NOMO-1 treated with dmso at 0.1 percent for 144 hours (cell line): ENCODE results near the gene PRIMA1.

Experiments
- DNase-seq: peaks from one replicate; lab custom pipeline; 2025; ENCODE audit not compliant: unreplicated experiment; lab: John Stamatoyannopoulos, UW

Gene PRIMA1

DNA sequence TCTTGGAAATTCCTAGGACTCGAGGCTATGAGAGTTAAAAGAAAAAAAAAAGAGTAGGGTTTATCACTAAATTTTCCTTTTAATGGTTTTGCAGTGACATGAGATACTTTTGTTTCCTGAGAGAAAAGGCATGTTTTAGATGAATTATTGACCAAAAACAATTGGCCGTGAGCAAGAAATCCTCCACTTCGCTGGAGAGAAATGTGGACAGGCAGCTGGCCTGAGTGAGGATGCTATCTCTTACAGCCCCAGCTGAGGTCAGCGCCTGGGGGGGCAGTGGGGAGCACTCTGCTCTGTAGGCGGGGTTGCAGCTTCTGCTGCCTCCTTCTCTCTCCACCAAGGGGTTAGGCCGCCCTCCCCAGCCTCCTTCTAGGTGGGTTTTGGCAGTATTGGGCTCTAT lies 54.7 kb downstream of the PRIMA1 start:
- DNase-seq, result no peak

DNA sequence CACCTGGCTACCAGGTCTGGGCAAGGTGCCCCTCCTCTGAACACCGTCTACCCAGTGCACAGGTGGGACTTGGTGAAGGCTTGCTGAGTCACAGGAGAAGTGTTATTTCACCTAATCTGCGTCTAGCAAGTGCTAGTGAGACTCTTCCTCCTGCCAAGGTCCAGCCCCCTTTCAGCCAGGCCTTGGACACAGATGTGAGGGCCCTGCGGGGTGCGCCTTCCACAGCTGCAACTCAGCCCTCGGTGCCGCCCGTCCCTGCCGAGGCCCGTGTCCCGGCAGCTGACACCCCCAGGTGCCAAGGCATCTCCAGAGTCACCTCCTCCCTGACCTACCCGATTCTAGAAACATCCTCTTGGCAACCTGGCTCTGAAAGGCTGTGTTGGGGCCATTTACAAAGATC lies 55.1 kb downstream of the PRIMA1 start:
- no peak for DNase-seq

DNA sequence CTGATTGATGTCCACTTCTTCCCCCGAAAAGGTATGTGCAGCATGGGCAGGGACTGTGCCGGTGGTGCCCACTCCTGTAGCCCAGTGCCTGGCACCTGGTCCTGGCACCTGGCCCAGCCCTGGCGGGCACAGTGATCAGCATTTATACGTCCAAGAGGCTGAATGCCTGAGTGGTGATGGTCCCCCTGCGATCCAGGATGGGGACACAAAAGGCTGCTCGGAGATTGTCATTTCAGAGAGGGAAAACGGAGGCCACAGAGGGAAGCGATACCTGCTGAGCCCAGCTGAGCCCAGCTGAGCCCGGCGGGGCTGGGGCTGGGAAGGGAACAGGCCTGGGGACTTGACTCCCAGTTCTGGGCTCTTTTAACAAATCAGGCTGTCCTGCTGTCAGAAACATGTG lies 55.8 kb downstream of the PRIMA1 start:
- no peak for DNase-seq

DNA sequence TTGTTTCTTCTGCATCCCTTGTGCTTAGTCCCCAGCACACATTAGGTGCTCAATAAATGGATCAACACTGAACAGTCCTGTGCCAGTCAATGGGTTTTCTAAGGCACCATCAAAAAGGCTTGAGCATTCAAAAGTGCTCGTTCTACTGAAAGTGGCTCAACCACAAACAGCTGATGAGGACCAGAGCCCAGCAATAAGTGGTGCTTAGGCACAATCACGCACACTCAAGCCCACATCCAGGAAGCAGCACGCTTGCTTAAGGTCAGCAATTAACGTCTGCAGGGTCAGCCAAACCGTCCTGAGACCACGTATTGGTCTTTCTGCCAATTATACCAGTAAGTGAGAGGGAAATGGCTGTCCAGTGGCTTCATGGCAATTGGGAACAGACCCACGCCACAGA lies 56.5 kb downstream of the PRIMA1 start:
- no peak for DNase-seq

DNA sequence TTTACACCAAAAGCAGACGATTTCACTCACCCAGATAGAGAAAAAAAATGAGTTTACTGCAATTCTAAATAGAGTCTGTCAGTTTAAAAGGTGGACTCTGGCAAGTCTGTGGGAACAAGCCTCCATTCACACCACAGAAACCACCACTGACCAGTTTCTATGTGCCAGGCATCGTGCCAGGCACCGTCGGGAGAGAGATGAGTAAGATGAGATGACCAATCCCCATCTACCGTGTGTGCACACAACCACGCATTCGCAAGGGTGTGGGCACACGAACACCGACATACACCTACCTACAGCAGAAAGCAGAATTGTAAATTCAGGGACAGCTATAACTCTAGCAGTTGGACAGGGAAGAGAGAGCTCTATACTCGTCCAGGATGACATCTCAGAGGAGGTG lies 58.3 kb downstream of the PRIMA1 start:
- DNase-seq, result no peak

DNA sequence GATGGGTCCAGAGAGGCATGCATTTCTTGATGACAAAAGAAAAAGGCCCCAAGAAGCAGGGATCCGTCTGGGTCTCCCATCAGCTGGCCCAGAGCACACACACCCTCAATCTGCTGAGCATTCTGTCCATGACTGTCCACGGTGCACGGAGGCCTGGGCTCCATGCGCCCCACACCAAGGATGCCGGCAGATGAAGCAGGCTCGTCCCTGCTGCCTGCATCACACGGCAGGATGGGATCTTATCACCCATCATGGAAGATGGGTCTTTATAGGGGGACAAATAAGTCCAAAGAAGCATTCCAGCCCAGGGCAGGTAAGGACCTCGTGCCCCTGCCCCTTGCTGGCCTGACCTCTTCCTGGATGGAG lies 59.7 kb downstream of the PRIMA1 start:
- DNase-seq, result no peak

DNA sequence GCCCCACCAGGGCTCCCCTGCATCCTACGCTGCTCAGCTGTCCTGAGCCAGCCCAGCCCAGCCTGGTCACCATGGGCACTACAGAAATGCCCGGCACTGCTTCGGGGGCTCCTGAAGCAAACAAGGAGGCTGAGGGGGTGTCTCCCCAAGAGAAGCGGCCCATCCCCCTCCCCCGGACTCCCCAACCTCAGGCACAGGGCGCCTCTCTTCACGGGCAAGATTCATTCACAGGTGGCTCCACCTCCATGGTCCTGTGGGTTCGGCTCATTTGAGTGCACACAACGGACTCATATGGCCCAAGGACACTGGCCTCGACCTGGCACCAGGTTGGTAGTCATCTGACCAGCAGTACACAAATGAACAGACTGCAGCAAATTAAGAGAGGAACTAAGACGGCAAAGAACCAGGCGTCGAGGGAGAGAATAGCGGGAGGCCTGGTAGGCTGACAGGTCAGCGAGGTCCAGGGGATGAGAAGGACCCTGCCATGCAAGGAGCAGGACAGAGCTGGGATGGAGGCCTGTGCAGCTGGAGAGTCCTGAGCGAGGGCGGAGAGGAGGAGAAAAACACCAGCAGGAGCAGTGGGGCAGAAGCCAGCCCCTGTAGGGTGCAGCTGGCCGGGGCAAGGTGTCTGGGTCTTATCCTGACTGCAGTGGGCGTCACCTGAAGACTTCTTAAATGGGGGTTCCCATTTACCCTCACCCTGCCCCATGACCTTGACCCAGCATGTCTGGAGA lies 60.2 kb downstream of the PRIMA1 start:
- DNase-seq, result no peak

DNA sequence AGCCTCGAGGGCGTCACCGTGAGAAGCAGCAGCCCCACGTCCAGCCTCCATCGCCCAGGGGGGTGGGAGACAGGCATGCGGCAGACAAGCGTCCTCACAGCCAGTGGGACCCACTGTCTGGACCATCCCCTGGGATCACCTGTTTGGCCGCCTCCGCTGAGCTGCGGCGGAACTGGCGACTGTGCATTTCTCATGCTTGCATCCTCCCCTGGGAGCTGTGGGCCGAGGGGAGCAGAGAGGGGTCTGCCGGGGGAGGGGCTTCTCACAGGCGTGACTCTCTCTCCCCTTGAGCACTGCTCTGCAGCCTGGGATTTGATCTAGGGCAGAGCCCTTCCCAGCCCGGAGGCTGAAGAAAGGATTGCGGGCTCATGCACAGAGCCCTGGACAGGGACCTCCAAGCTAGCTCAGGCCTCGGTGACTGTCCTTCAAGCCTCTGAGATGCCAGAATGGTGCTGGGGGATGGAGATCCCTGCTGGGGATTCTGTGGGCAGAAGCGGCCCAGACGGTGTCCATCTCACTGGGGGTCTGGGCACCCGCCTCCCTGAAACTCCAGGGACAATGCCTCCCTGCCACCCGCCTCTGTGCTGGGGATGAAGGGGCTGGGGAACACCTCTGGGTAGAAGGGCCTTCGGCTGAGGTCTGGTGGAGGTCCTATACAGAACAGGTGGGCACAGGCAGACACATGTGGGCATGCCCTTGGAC lies 61.1 kb downstream of the PRIMA1 start:
- DNase-seq, result no peak

DNA sequence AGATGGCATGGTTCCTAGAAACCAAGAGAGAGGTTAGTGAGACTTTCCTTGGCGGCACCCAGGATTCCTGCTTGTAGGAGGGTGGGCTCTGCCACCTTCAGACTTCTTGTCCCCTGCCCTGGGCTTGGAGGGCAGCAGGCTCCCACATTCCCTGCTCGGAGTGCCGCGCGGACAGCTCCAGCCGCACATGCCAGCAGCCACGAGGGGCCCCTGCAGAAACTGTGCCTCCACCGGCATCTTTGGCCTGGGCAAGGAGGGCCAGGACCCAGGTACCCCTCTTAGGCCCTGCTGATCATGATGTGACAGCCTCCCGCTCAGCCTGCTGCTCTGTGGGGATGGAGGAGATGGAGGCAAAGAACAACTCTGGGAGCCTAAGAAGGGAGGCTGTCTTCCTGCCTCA lies 62.3 kb downstream of the PRIMA1 start:
- no peak for DNase-seq

DNA sequence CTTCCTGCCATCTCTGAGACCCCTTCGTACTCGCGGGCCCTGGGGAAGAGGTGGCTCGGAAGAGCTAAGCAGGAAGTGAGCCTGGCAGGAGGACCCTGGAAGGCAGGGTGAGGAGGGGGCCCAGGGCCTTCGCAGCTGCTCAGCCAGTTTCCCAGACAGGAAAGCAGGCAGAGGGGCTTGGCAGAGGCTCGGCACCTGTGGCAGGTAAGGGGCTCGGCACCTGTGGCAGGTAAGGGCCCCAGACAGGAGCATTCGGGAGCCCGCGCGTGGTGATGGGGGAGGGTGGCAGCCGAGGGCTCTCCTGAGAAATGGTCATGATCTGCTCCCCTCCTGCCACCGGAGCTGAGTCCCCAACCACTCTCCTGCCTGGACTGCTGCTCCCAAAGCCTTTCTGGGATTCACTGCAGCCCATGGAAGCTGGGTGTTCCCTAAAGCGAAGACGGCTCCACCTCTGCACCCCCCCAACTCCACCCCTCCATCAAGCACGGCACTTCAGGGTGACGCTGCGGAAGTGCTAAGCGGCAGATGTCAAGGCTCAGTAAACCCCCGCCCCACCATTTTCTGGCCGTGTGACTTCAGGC lies 63.2 kb downstream of the PRIMA1 start:
- DNase-seq, result no peak

DNA sequence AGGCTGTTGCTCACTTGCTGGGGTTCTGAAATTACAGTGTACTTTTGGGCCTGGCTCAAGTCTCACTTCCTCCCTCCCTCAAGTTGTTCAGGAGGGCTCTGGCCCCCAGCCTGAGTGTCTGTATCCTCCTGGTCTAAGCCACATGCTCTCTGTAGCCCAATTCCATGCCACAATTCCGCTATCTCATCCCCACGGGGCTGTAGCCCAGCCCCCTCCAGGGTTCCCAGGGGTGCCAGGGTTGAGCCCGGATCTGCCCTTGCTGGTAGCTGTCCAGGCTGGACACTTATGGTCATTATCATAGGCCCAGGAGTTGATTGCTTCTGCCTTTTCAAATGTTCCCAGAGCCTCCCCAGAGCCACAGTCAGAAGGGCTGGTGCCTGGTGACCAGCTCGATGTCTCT lies 65.3 kb downstream of the PRIMA1 start:
- DNase-seq, result no peak

DNA sequence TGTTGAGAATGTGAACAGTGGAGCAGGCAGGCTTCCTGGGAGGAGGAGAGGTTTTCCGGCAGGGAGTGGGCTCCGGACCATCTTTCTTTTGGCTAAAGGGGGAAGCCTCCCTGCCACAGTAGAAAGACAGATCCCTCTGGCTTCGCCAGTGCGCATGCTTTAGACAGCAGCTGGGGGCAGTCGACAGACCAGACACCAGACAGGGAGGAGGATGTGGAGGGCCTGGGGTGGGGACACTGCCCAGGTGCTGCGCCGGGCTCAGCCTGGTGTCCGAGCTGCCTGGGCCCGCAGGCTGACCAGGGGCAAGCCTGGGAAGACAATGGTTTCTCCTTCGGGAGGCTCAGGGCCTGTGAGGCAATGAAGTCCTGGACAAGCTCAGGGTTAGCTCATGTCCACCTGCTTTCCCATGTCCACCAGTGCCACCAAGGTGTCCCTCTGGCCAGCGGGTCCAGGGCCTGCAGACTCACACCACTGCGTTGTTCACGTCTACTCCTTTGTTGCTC lies 67.3 kb downstream of the PRIMA1 start:
- no peak for DNase-seq

DNA sequence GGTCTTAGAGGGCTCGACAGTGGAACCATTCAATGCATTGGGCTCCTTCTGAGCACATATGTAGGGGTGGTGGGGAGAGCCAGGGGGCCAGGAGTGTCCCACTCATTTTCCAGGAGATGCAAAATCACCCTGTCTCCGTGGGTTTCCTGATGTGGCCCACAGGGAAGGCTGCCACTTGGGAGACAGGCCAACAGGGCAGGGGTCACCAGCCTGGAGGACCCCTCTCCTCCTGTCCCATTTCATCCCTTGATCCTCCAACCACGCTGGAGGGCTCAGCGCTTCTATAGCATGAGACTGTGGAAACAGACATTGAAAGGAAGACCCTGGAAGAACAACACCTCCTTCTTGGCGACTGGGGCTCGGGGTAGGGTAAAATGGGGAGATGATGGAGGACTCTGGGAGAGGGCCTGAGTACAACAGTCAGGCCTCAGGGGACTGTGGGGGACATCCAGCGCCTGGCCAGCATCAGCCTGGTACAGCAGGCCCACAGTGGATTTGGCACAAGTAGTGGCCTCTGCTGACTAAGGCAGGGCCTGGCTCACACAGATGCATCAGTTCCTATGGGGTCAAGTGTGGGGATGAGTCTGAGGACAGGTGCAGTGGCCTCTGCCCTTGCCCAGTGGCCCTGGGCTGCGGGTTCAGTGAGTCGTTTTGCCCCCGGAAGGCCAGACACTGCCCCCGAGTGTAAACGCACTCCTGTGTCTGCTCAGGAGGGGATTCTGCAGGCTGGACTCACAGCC lies 68.0 kb downstream of the PRIMA1 start:
- no peak for DNase-seq

DNA sequence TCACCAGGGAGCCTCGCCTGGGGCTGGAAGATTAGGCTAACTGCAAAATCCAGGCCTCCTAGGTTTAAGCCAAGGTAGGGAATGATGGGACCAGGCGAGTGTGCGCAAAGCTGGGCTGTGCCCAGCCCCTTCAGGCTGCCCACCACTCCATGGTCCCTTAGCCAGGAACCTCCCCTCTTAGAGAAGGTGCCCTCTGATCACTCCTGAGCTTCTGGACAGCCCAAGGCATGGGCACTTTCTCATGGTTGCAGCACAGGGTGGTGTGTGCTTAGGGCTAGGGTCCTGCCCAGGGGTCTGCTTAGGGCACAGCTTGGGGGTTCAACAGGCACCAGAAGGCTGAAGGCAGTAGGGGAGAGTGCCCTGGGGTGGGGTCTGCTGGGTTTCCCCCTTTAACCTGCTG lies 69.0 kb downstream of the PRIMA1 start:
- no peak for DNase-seq

DNA sequence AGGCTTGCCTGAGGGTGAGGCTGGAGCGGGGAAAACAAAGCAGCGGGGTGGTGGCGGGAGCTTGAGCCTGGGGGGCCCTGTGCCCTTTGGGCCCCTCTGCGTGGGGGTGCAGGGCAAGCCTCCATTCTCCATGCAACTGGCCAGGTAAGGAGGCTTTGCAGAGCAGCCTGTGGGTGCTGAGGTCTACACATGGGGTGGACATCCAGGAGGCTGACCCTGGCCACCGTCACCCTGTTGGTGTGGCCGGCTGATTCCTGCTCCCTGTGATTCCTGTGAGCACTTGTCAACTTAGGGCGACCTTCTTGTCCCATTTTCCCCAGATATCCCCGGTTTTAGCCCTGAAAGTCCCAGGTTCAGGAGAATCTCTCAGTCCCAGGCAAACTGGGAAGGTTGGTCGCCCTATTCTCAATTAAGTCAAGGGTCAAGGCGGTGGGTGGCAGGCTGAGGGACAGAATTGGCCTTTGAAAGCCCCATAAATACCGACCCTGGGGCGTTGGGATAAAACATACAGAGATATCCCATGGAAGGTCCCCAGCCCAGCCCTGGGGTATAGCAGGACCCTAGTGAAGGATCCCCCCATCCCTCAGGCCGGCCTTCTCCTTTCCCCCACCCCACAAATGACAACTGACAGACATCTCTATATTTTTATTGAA lies 70.5 kb downstream of the PRIMA1 start:
- DNase-seq, result no peak

DNA sequence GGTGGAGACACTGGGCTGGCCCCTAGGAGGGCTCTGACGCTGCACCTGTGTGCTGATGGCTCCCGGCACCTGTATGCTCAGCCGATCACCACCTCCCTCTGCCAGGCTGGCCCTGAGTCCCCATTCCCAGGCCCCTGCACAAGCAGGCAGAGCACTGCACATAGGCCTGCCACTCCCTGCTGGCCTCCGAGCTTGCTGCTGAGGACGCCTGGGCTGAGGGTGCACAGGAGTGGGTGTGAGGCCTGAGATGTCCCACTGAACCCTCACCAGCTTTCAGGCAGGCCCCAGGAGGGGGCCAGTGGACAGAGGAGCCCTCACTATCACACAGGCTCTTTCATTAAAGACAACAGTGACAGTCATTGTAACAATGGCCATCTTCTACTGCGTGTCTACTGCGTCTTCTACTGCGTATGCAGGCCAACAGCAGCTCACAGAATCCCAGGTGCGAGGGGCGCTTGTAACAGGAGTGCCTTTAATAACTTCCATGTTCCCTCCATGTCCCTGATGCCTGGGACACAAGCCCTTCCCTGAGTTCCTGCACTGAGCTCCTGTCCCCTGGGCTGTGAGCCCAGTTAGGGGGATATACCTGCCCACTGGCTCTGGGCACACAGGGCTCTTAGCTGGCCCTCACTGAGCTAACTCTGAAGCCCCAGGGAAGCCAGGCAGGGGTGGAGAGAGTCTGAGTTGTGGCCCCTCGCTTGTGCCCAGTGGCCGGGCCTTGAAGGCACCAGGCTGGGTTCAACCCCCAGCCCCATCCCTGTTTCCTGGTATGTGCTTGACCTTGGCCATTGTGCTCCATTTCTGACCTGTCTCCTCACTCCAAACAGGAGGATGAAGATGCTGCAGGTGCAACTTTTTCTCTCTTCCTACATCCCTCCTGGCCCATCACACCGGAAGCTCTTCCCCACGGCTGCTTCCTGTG lies 71.3 kb downstream of the PRIMA1 start:
- no peak for DNase-seq

DNA sequence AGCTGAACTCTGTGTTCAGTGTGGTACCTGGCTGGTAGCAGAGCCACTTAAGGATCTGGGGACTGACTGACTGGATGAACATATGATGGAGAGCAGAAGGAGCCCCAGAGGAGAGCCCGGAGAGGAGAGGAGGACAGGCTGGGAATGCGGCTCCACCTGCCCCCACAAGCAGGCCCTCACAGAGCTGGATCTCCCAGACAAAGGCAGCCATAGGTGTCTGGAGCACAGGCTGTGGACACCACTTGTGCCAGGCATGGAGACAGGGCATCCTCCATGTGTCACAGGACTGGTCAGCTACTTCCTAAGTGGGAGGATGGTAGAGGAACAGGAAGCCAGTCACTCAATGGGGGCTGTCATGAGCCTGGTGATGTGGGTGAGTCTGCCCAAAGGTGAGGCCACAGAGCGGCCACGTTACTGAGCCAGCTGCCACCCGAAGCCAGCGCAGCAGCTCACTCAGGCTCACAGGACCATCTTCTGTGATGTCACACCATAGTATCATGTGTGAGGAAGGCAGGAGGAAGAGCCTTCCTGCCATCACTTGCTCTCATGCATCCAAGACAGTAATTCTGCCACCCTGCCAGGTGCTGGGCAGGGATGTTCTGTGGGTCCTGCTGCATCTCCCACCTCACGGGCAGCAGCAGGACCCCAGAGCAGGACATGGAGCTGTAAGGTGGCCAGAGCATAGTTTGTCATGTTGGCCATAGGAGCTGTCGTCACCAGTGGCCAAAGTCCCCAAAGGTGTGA lies 72.1 kb downstream of the PRIMA1 start:
- no peak for DNase-seq

DNA sequence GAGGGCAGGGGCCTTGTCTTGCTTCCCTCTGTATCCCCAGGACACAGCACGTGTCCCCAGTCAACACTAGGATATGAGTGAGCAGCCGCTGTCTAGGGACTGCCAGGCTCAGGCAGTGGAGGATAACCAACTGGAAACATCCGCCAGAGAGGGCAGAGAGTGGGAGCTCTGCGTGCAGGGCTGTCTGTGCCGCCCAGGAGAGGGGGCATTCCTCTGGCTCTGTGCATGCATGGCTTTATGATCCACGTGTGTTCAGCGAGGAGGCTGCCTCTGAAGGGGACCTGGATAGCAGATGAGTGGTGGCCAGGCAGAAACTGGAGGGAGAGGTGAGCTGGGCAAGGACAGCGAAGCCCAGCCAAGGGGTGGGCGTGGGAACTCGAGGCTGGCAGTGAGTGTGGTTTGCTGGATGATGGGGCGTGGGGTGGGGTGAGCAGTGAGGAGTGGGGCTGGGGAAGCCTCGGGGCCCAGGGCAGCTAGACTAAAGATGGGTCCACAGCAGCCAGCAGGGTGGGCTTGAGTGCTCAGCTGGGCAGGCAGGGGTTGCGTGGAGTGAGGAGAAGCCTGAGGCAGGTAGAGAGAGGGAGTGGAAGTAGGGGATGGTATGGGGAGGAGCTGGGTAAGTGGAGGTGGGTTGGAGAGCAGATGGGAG lies 72.9 kb downstream of the PRIMA1 start:
- no peak for DNase-seq

DNA sequence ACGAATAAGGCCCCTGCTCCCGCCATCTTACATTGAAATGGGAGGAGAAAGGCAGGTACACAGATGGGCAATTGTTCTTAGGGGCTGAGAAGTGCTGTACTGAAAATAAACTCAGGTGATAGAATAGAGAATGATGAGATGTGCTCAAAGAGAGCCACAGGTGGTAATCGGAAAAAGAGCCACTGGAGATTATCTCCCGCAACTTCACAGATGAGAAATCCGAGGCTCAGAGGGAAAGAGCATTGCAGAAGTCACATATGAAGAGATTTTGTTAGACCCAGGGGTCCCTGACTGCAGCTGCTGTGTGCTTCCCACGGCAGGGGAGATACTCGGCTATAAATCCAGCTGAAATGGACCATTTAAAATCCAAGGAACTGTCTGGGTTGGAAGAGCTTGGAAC lies 73.7 kb downstream of the PRIMA1 start:
- no peak for DNase-seq
